ENCODE results near the gene PGAP1.

- no peak for TF ChIP-seq CTCF (IDR thresholded peaks at IDR 0.05)
- TF ChIP-seq POLR2AphosphoS5 (IDR thresholded peaks at IDR 0.05; ENCODE audit: low read depth, low read length): no peak
- TF ChIP-seq, protein P1, sequence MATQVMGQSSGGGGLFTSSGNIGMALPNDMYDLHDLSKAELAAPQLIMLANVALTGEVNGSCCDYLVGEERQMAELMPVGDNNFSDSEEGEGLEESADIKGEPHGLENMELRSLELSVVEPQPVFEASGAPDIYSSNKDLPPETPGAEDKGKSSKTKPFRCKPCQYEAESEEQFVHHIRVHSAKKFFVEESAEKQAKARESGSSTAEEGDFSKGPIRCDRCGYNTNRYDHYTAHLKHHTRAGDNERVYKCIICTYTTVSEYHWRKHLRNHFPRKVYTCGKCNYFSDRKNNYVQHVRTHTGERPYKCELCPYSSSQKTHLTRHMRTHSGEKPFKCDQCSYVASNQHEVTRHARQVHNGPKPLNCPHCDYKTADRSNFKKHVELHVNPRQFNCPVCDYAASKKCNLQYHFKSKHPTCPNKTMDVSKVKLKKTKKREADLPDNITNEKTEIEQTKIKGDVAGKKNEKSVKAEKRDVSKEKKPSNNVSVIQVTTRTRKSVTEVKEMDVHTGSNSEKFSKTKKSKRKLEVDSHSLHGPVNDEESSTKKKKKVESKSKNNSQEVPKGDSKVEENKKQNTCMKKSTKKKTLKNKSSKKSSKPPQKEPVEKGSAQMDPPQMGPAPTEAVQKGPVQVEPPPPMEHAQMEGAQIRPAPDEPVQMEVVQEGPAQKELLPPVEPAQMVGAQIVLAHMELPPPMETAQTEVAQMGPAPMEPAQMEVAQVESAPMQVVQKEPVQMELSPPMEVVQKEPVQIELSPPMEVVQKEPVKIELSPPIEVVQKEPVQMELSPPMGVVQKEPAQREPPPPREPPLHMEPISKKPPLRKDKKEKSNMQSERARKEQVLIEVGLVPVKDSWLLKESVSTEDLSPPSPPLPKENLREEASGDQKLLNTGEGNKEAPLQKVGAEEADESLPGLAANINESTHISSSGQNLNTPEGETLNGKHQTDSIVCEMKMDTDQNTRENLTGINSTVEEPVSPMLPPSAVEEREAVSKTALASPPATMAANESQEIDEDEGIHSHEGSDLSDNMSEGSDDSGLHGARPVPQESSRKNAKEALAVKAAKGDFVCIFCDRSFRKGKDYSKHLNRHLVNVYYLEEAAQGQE (IDR thresholded peaks at IDR 0.05; ENCODE audit: insufficient read depth in 1 of 2, low read depth in 2 of 2, low read length in 1 of 2): no peak
- no peak for TF ChIP-seq SIN3A (IDR thresholded peaks at IDR 0.05; ENCODE audit: borderline replicate concordance, insufficient read depth, low read depth, low read length)
- TF ChIP-seq TCF7L2 (IDR thresholded peaks at IDR 0.05; ENCODE audit: low read depth, low read length): no peak
These were observed 75.4 kb downstream of the PGAP1 start for GRCh38 chr2:196851088-196851487.
